IMR-90 (cell line): ENCODE measurements around the gene DUS1L. TPM values are rescaled to one million over a fixed set of nuclear protein-coding genes. Genes with fewer than 3 reads are reported as not detected.

Experiments used
- ATAC-seq: fragments of 200-7000 bp; cut with Tn5 transposase; 2 replicates; pipeline ENCODE4 v1.9.1; 2020; ENCODE audit warnings: low read depth, mild to moderate bottlenecking, moderate library complexity
- BruUV-seq: library from RNA; stranded (reverse); fragments of 400-500 nt; replicated peaks from 2 replicates; lab custom pipeline; 2021; lab: Mats Ljungman, UMichigan
- CTCF ChIA-PET: fragments of 300-600 bp; formaldehyde crosslinking; extraction: SDS; loops from one replicate; lab custom pipeline; 2021; ENCODE audit warnings: antibody characterized with exemption; lab: Yijun Ruan, JAX
- POLR2A ChIA-PET: fragments of 300-600 bp; sonication (Branson Sonifier 250); formaldehyde crosslinking; loops from one replicate; lab custom pipeline; 2022; ENCODE audit warnings: antibody characterized with exemption; ENCODE audit not compliant: unreplicated experiment; lab: Charles Lee
- DNase-seq: peaks from one replicate; pipeline ENCODE4 v3.0.0; 2013
- H2AFZ ChIP-seq: replicated peaks from 2 replicates; pipeline ENCODE3; 2013; ENCODE audit warnings: low read length, mild to moderate bottlenecking; ENCODE audit not compliant: poor library complexity
- H2AK5ac ChIP-seq: 2 replicates; pipeline ENCODE4 v1.6.1; 2013; ENCODE audit warnings: low read depth, low read length, inconsistent platforms
- H2AK9ac ChIP-seq: replicated peaks from 2 replicates; pipeline ENCODE3; 2013; ENCODE audit warnings: mild to moderate bottlenecking, low read depth, low read length, moderate library complexity; ENCODE audit not compliant: poor library complexity
- H2BK120ac ChIP-seq: 2 replicates; pipeline ENCODE4 v1.6.1; 2013; ENCODE audit warnings: low read depth, low read length, inconsistent platforms
- H2BK15ac ChIP-seq: 3 replicates; pipeline ENCODE4 v1.6.1; 2013; ENCODE audit warnings: low read depth, low read length, inconsistent platforms
- H2BK20ac ChIP-seq: 2 replicates; pipeline ENCODE4 v1.6.1; 2013; ENCODE audit warnings: low read depth, mild to moderate bottlenecking, inconsistent platforms, low read length, moderate library complexity
- H2BK5ac ChIP-seq: 2 replicates; pipeline ENCODE4 v1.6.1; 2013; ENCODE audit warnings: mild to moderate bottlenecking, low read depth, low read length, inconsistent platforms; ENCODE audit not compliant: poor library complexity, severe bottlenecking
- H3K14ac ChIP-seq: replicated peaks from 2 replicates; pipeline ENCODE4 v1.6.1; 2013; ENCODE audit warnings: low read depth, low read length, inconsistent platforms
- H3K18ac ChIP-seq: 2 replicates; pipeline ENCODE4 v1.6.1; 2013; ENCODE audit warnings: low read depth, low read length, control low read depth
- H3K23ac ChIP-seq: 2 replicates; pipeline ENCODE4 v1.6.1; 2013; ENCODE audit warnings: low read depth, low read length, inconsistent platforms
- H3K27ac ChIP-seq: 2 replicates; pipeline ENCODE4 v1.5.1; 2013; ENCODE audit warnings: mild to moderate bottlenecking, control low read depth, low read length; ENCODE audit not compliant: insufficient read depth
- H3K27me3 ChIP-seq: 2 replicates; pipeline ENCODE4 v1.6.1; 2013; ENCODE audit warnings: low read length; ENCODE audit not compliant: control insufficient read depth, insufficient read depth
- H3K36me3 ChIP-seq: 2 replicates; pipeline ENCODE4 v1.6.1; 2013; ENCODE audit warnings: low read length, mixed read lengths; ENCODE audit not compliant: control insufficient read depth, insufficient read depth
- H3K4ac ChIP-seq: 2 replicates; pipeline ENCODE4 v1.6.1; 2013; ENCODE audit warnings: low read depth, low read length, inconsistent platforms
- H3K4me1 ChIP-seq: 2 replicates; pipeline ENCODE4 v1.6.1; 2013; ENCODE audit warnings: low read length, mixed read lengths; ENCODE audit not compliant: control insufficient read depth, insufficient read depth
- H3K4me2 ChIP-seq: 2 replicates; pipeline ENCODE4 v1.6.1; 2013; ENCODE audit warnings: low read depth, mild to moderate bottlenecking, control low read depth, low read length, moderate library complexity
- H3K4me3 ChIP-seq: 2 replicates; pipeline ENCODE4 v1.5.1; 2013; ENCODE audit warnings: low read depth, mild to moderate bottlenecking, control low read depth, low read length, moderate library complexity; ENCODE audit not compliant: insufficient read depth
- H3K56ac ChIP-seq: 2 replicates; pipeline ENCODE4 v1.6.1; 2013; ENCODE audit warnings: low read length, inconsistent platforms; ENCODE audit not compliant: insufficient read depth; ENCODE audit errors: extremely low read depth
- H3K79me1 ChIP-seq, 2 experiments: 2 replicates each; pipeline ENCODE4 v1.6.1; 2013; ENCODE audit warnings: low read length in 2 of 2, inconsistent platforms in 1 of 2, low read depth in 1 of 2
- H3K9ac ChIP-seq: 2 replicates; pipeline ENCODE4 v1.6.1; 2013; ENCODE audit warnings: low read depth, low read length, control low read depth
- H3K9me1 ChIP-seq: 2 replicates; pipeline ENCODE4 v1.6.1; 2013; ENCODE audit warnings: low read length, inconsistent platforms; ENCODE audit not compliant: insufficient read depth
- H3K9me3 ChIP-seq: 2 replicates; pipeline ENCODE4 v1.6.1; 2013; ENCODE audit warnings: low read length; ENCODE audit not compliant: control insufficient read depth, insufficient read depth
- H4K20me1 ChIP-seq: 2 replicates; pipeline ENCODE4 v1.6.1; 2013; ENCODE audit warnings: low read length, inconsistent platforms; ENCODE audit not compliant: insufficient read depth
- H4K5ac ChIP-seq: 2 replicates; pipeline ENCODE4 v1.6.1; 2013; ENCODE audit warnings: mild to moderate bottlenecking, low read depth, low read length, control low read depth
- H4K8ac ChIP-seq, 2 experiments: 2 replicates each; pipeline ENCODE4 v1.6.1; 2013; ENCODE audit warnings: low read depth in 2 of 2, low read length in 2 of 2, control low read depth in 1 of 2, inconsistent platforms in 1 of 2
- H4K91ac ChIP-seq: 2 replicates; pipeline ENCODE4 v1.6.1; 2013; ENCODE audit warnings: low read depth, low read length, inconsistent platforms; ENCODE audit not compliant: insufficient read depth
- BHLHE40 ChIP-seq: fragments of 150-350 bp; IDR thresholded peaks from 2 replicates; pipeline ENCODE4 v1.6.1; 2016; ENCODE audit warnings: mild to moderate bottlenecking, low read depth, low read length
- CEBPB ChIP-seq: IDR thresholded peaks from 2 replicates; pipeline ENCODE4 v1.6.1; 2012; ENCODE audit warnings: low read depth, low read length, improper control_type of control experiment
- CHD1 ChIP-seq: IDR thresholded peaks from 2 replicates; pipeline ENCODE4 v1.6.1; 2012; ENCODE audit warnings: low read depth, low read length, improper control_type of control experiment
- FOS ChIP-seq: fragments of 150-350 bp; IDR thresholded peaks from 2 replicates; pipeline ENCODE4 v1.6.1; 2016; ENCODE audit warnings: low read depth, low read length
- MAFK ChIP-seq: IDR thresholded peaks from 2 replicates; pipeline ENCODE4 v1.6.1; 2012; ENCODE audit warnings: low read depth, low read length, improper control_type of control experiment
- MAZ ChIP-seq: IDR thresholded peaks from 2 replicates; pipeline ENCODE4 v1.6.1; 2012; ENCODE audit warnings: low read depth, mild to moderate bottlenecking, low read length, improper control_type of control experiment, moderate library complexity, borderline replicate concordance
- MXI1 ChIP-seq: IDR thresholded peaks from 2 replicates; pipeline ENCODE4 v1.6.1; 2012; ENCODE audit warnings: low read depth, mild to moderate bottlenecking, low read length, moderate library complexity, borderline replicate concordance
- NFE2L2 ChIP-seq: fragments of 150-350 bp; IDR thresholded peaks from 2 replicates; pipeline ENCODE4 v1.6.1; 2016; ENCODE audit warnings: low read depth, mild to moderate bottlenecking, low read length
- POLR2A ChIP-seq: IDR thresholded peaks from 2 replicates; pipeline ENCODE4 v1.6.1; 2012; ENCODE audit warnings: mild to moderate bottlenecking, low read depth, low read length
- RCOR1 ChIP-seq: IDR thresholded peaks from 2 replicates; pipeline ENCODE4 v1.6.1; 2012; ENCODE audit warnings: mild to moderate bottlenecking, low read length, improper control_type of control experiment; ENCODE audit not compliant: insufficient replicate concordance
- RFX5 ChIP-seq: IDR thresholded peaks from 2 replicates; pipeline ENCODE4 v1.8.0; 2012; ENCODE audit warnings: low read depth, mild to moderate bottlenecking, low read length, moderate library complexity
- SMC3 ChIP-seq: fragments of 150-350 bp; IDR thresholded peaks from 2 replicates; pipeline ENCODE4 v1.6.1; 2016; ENCODE audit warnings: low read depth, mild to moderate bottlenecking, antibody characterized with exemption, low read length, moderate library complexity
- WGBS, 2 experiments: methylation state at CpG; one replicate each; pipeline versions ENCODE4 v1.1.5 to v1.1.7; 2013; ENCODE audit warnings: missing lambda C conversion rate in 2 of 2; ENCODE audit not compliant: insufficient read length in 1 of 2; ENCODE audit errors: extremely low coverage in 2 of 2; 5-methylcytosine and 5-hydroxymethylcytosine counted together
- dilution Hi-C: fragments of 300-500 bp; cut with HindIII; formaldehyde crosslinking; loops from one replicate; pipeline ENCODE4 v1.14.3; 2018; ENCODE audit warnings: low sequenced_read_pairs; ENCODE audit not compliant: unreplicated experiment
- in situ Hi-C: fragments of 300-500 bp; cut with MboI; formaldehyde crosslinking; loops from 3 replicates; pipeline ENCODE4 v1.14.3; 2019; ENCODE audit warnings: low sequenced_read_pairs, inconsistent platforms, mixed read lengths
- intact Hi-C: fragments of 100-400 bp; cut with micrococcal nuclease; formaldehyde crosslinking; loops from 2 replicates; pipeline ENCODE4 v1.10.0; 2022
- polyA plus RNA-seq, 3 experiments: library from polyadenylated mRNA; depleted of rRNA; stranded (reverse); fragments of >200 nt; gene quantifications; 2 replicates each; pipeline ENCODE4 v1.2.3, GENCODE V29; 2012; ENCODE audit warnings: low replicate concordance in 1 of 3
- total RNA-seq: library from RNA; depleted of rRNA; stranded (reverse); fragments of >200 nt; gene quantifications from 2 replicates; pipeline ENCODE4 v1.2.3, GENCODE V29; 2012
- TF ChIP-seq, protein P1 (sequence below): fragments of 150-350 bp; IDR thresholded peaks from 2 replicates; pipeline ENCODE4 v1.6.1; 2016; ENCODE audit warnings: low read depth, mild to moderate bottlenecking, low read length, moderate library complexity, borderline replicate concordance
- TF ChIP-seq, protein P2 (sequence below): conservative IDR thresholded peaks from 2 replicates; pipeline ENCODE4 v1.5.1; 2012; ENCODE audit warnings: mild to moderate bottlenecking, low read depth, low read length, improper control_type of control experiment
- TF ChIP-seq, protein P3 (sequence below): fragments of 150-350 bp; IDR thresholded peaks from 2 replicates; pipeline ENCODE4 v1.6.1; 2017; ENCODE audit warnings: mild to moderate bottlenecking, antibody characterized with exemption, low read length, low read depth

The DUS1L gene
- total and polyA plus RNA-seq, 2 of the 4 experiments (the other 2 are of a cell fraction) = 29.0 to 76.9 TPM

DNA sequence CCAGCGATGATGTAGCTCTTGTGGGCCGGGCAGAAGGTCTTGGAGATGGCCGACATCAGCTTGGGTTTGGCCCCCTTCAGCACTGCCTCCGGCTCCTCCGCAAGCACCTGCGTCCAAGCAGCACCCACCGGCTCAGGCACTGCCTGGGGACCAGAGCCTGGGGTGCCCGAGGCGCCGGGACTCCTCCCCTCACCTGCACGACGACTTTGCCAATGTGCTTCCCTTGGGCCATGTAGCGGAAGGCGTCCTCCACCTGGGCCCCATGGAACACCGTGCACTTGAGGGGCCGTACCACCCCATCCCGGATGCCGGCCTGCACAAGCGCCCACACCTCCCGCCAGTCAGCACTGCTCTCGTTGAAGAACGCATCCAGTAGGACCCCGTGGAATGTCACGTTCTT, 17.4 kb upstream of the DUS1L start (continued):
- TF ChIP-seq MAZ = no peak

DNA sequence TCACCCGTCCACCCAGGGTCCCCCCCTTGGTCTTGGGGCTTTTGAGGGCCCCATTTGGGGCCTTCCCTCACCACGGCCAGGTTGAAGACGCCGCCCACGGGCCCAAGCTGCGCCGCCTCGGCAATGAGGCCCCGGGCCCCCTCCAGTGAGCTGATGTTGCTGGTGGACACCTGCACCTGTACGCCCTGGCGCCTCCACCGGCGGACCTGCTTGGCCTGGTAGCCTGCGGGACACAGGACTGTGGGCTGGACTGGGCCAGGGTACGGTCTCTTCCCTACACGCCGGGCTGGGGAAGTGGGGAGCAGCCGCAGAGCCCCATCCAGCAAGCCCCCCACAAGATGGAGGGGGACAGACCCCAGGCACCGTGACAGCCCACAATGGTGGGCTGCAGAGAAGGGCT, 16.9 kb upstream of the DUS1L start:
- dilution Hi-C loops (no loop called here), in situ Hi-C loops (no loop called here), intact Hi-C loops (no loop called here)
- ChIA-PET CTCF (no interaction called here), POLR2A (no interaction called here)
- Histone ChIP-seq H3K4me1 (no peaks in the 10 kb centered on the region), H2AK9ac (no peak overlapping the region), H2BK15ac (no peak overlapping the region), H3K9me3 (no peaks in the 10 kb centered on the region), H3K79me1 (no peaks in the 10 kb centered on the region), H3K9ac (no peak overlapping the region), H3K56ac (no peak overlapping the region), H4K91ac (no peak overlapping the region), H4K5ac (no peak overlapping the region), H2BK120ac (no peak overlapping the region), H3K23ac (no peak overlapping the region), H3K27ac (no peak overlapping the region), H3K36me3 (peaks cover 83% of the 10 kb centered on the region), H4K20me1 (no peaks in the 10 kb centered on the region; the same call in none of the 2 replicates), H3K27me3 (no peaks in the 10 kb centered on the region), H2BK20ac (no peak overlapping the region), H3K4me2 (no peak overlapping the region), H3K4me3 (no peak overlapping the region), H2BK5ac (no peak overlapping the region), H2AFZ (no peak overlapping the region), H3K9me1 (no peaks in the 10 kb centered on the region), H3K14ac (no peak overlapping the region), H3K4ac (no peak overlapping the region), H3K18ac (no peak overlapping the region), H2AK5ac (no peak overlapping the region), H4K8ac (no peak overlapping the region)
- ATAC-seq = no peak
- WGBS, 2 experiments = 91% methylated on average over 10 of the region's 19 CpGs; no CpG with 5 or more reads in 1 of the 2 experiments
- no peak for DNase-seq
- no TSS peak for BruUV-seq
- TF ChIP-seq FOS (no peak), RFX5 (no peak), BHLHE40 (no peak), CHD1 (no peak), MAZ (no peak), POLR2A (no peak), RCOR1 (no peak), NFE2L2 (no peak), SMC3 (no peak), CEBPB (no peak), MXI1 (no peak), MAFK (no peak)
- TF ChIP-seq, protein P1, sequence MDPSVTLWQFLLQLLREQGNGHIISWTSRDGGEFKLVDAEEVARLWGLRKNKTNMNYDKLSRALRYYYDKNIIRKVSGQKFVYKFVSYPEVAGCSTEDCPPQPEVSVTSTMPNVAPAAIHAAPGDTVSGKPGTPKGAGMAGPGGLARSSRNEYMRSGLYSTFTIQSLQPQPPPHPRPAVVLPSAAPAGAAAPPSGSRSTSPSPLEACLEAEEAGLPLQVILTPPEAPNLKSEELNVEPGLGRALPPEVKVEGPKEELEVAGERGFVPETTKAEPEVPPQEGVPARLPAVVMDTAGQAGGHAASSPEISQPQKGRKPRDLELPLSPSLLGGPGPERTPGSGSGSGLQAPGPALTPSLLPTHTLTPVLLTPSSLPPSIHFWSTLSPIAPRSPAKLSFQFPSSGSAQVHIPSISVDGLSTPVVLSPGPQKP = no peak
- TF ChIP-seq, protein P2, sequence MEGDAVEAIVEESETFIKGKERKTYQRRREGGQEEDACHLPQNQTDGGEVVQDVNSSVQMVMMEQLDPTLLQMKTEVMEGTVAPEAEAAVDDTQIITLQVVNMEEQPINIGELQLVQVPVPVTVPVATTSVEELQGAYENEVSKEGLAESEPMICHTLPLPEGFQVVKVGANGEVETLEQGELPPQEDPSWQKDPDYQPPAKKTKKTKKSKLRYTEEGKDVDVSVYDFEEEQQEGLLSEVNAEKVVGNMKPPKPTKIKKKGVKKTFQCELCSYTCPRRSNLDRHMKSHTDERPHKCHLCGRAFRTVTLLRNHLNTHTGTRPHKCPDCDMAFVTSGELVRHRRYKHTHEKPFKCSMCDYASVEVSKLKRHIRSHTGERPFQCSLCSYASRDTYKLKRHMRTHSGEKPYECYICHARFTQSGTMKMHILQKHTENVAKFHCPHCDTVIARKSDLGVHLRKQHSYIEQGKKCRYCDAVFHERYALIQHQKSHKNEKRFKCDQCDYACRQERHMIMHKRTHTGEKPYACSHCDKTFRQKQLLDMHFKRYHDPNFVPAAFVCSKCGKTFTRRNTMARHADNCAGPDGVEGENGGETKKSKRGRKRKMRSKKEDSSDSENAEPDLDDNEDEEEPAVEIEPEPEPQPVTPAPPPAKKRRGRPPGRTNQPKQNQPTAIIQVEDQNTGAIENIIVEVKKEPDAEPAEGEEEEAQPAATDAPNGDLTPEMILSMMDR = no peak
- TF ChIP-seq, protein P3, sequence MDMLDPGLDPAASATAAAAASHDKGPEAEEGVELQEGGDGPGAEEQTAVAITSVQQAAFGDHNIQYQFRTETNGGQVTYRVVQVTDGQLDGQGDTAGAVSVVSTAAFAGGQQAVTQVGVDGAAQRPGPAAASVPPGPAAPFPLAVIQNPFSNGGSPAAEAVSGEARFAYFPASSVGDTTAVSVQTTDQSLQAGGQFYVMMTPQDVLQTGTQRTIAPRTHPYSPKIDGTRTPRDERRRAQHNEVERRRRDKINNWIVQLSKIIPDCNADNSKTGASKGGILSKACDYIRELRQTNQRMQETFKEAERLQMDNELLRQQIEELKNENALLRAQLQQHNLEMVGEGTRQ = no peak
